GM21528 (cell line): ENCODE data around the gene TRPV2.

Experiments
- ATAC-seq: cut with Tn5 transposase; IDR thresholded peaks from one replicate; pipeline ENCODE4 v1.9.1; 2021; ENCODE audit warnings: mild to moderate bottlenecking, moderate library complexity; ENCODE audit not compliant: unreplicated experiment, low FRiP score

The TRPV2 gene

GRCh38 chr17:16453493-16453851 lies 38.1 kb downstream of the TRPV2 start:
- no peak for ATAC-seq

- ATAC-seq = no peak
Measured at GRCh38 chr17:16455997-16456741, 40.8 kb downstream of the TRPV2 start.

GRCh38 chr17:16456742-16457316 lies 41.5 kb downstream of the TRPV2 start:
- no peak for ATAC-seq

- no peak for ATAC-seq
Measured at GRCh38 chr17:16459271-16459670, 43.9 kb downstream of the TRPV2 start.

- ATAC-seq = no peak
Measured at GRCh38 chr17:16459855-16460550, 44.6 kb downstream of the TRPV2 start.

- no peak for ATAC-seq
Measured at GRCh38 chr17:16460796-16461605, 45.6 kb downstream of the TRPV2 start.

- ATAC-seq = no peak
Measured at GRCh38 chr17:16461606-16461866, 46.2 kb downstream of the TRPV2 start.

GRCh38 chr17:16462070-16462864 lies 46.9 kb downstream of the TRPV2 start:
- ATAC-seq = no peak

GRCh38 chr17:16463358-16464302 lies 48.3 kb downstream of the TRPV2 start:
- ATAC-seq = no peak

- ATAC-seq = no peak
Measured at GRCh38 chr17:16464303-16465051, 49.1 kb downstream of the TRPV2 start.

GRCh38 chr17:16465052-16465312 lies 49.6 kb downstream of the TRPV2 start:
- ATAC-seq = no peak

- ATAC-seq = no peak
Measured at GRCh38 chr17:16465861-16466338, 50.5 kb downstream of the TRPV2 start.

GRCh38 chr17:16466407-16466806 lies 51.0 kb downstream of the TRPV2 start:
- ATAC-seq = no peak

GRCh38 chr17:16467044-16467443 lies 51.7 kb downstream of the TRPV2 start:
- no peak for ATAC-seq

GRCh38 chr17:16467886-16468285 lies 52.5 kb downstream of the TRPV2 start:
- no peak for ATAC-seq

- no peak for ATAC-seq
Measured at GRCh38 chr17:16468428-16468992, 53.1 kb downstream of the TRPV2 start.

GRCh38 chr17:16470265-16470664 lies 54.9 kb downstream of the TRPV2 start:
- no peak for ATAC-seq

GRCh38 chr17:16471295-16471694 lies 55.9 kb downstream of the TRPV2 start:
- no peak for ATAC-seq
